ENCODE measurements around the gene PTMS. TPM values are rescaled to one million over a fixed set of nuclear protein-coding genes. Genes with fewer than 3 reads are reported as not detected.

The PTMS gene
- total and polyA plus RNA-seq, 9 of the 15 experiments (the other 6 are each of a cell fraction or from before 2014, with no cell fraction given): 5.1 to 287 (median 78.5) TPM

- no peak for TF ChIP-seq ATF2 (CRISPR knock-in tag; IDR thresholded peaks at IDR 0.05)
- TF ChIP-seq NFATC3 (IDR thresholded peaks at IDR 0.05): no peak
- TF ChIP-seq ZNF511 (CRISPR knock-in tag; IDR thresholded peaks at IDR 0.05): no peak
- TF ChIP-seq ZNF76 (CRISPR knock-in tag; IDR thresholded peaks at IDR 0.05; ENCODE audit: borderline replicate concordance): no peak
Observed at GRCh38 chr12:6792522-6793201, 26.5 kb downstream of the PTMS start (continued).

- H3K36me3 ChIP-seq (ENCODE audit: control insufficient read depth, insufficient read depth, low read length): no peaks in the 10 kb centered on the region
- CTCF ChIA-PET (ENCODE audit: low intra/inter-chr PET ratio): no interaction called here
- H3K79me2 ChIP-seq (ENCODE audit: control insufficient read depth, insufficient read depth, low read length): no peaks in the 10 kb centered on the region
- intact Hi-C loops (cut with micrococcal nuclease): no loop called here
- FAIRE-seq: no peak
- H3K4me2 ChIP-seq (ENCODE audit: insufficient read depth, low read length): no peak overlapping the region
- POLR2A ChIA-PET: interaction anchor here (0.5 to 0.6 kb wide), 2 partner anchors 23 to 26 kb away, joined by 3 read pairs; no protein-coding TSS in a partner anchor
- no peaks in the 10 kb centered on the region for H4K20me1 ChIP-seq (replicated peaks; ENCODE audit: control insufficient read depth, insufficient read depth, low read length)
- no peak overlapping the region for H3K4me3 ChIP-seq
- no peak for DNase-seq (ENCODE audit: extremely low read depth in 1 of 4, low spot score in 3 of 4)
- H3K9ac ChIP-seq (ENCODE audit: insufficient read depth in 1 of 2, low read depth in 2 of 2, low read length in 2 of 2): no peak overlapping the region
- no peak overlapping the region for H3K27ac ChIP-seq (ENCODE audit: extremely low read depth, low read depth, low read length)
- in situ Hi-C loops (cut with MboI): no loop called here
- no peaks in the 10 kb centered on the region for H3K9me1 ChIP-seq (ENCODE audit: control insufficient read depth, insufficient read depth, low read length)
- no peak for ATAC-seq
- BruUV-seq (replicated peaks): no TSS peak
- no peak overlapping the region for H2AFZ ChIP-seq (ENCODE audit: low read depth, low read length)
- no peaks in the 10 kb centered on the region for H3K9me3 ChIP-seq (replicated peaks; ENCODE audit: control insufficient read depth, insufficient read depth, low read depth, low read length)
- WGBS (ENCODE audit: insufficient coverage, low coverage, missing lambda C conversion rate): 7% methylated on average over 2 of the region's 2 CpGs
- no peaks in the 10 kb centered on the region for H3K27me3 ChIP-seq (ENCODE audit: control insufficient read depth in 2 of 2, insufficient read depth in 2 of 2, low read length in 2 of 2)
- peaks cover 0 to 7% of the 10 kb centered on the region in 2 experiments; a peak in 2 of 5 replicates for H3K4me1 ChIP-seq (replicated peaks in 1 of 2; ENCODE audit: control insufficient read depth in 2 of 2, insufficient read depth in 2 of 2, low read length in 2 of 2)
- peak; percentile 93 for TF ChIP-seq GATA2 (CRISPR knock-in tag; IDR thresholded peaks at IDR 0.05)
- peak; percentile 10 to 54; a peak in 1 of 4 replicates for TF ChIP-seq TRIM24 (IDR thresholded peaks at IDR 0.05)
- peak; percentile 13; the same call in 1 of the 2 replicates for TF ChIP-seq DPF2 (IDR thresholded peaks at IDR 0.05)
- TF ChIP-seq ATF3 (IDR thresholded peaks at IDR 0.05): no peak
- no peak for TF ChIP-seq ATF3 (CRISPR knock-in tag; conservative IDR thresholded peaks at IDR 0.05)
- peak; percentile 88 for TF ChIP-seq ZBTB2 (IDR thresholded peaks at IDR 0.05)
- peak; percentile 78 for TF ChIP-seq BCOR (IDR thresholded peaks at IDR 0.05)
- no peak for TF ChIP-seq HDAC3 (IDR thresholded peaks at IDR 0.05; ENCODE audit: borderline replicate concordance, partially characterized antibody)
- 0 out of 2 replicates have a peak, but pooled peaks have one; percentile 10 for TF ChIP-seq ARID1B (IDR thresholded peaks at IDR 0.05)
- peak; percentile 94 for TF ChIP-seq MTA1 (IDR thresholded peaks at IDR 0.05; ENCODE audit: borderline replicate concordance)
- TF ChIP-seq DACH1 (IDR thresholded peaks at IDR 0.05; ENCODE audit: partially characterized antibody): peak; percentile 96
- no peak for TF ChIP-seq FOXO4 (CRISPR knock-in tag; IDR thresholded peaks at IDR 0.05)
- peak; percentile 49; the same call in 1 of the 2 replicates for TF ChIP-seq HDAC2 (IDR thresholded peaks at IDR 0.05)
Observed at GRCh38 chr12:6795088-6795487, 28.9 kb downstream of the PTMS start.

Data from K562 (cell line).